Measurements from ENCODE around the gene CC2D2A. TPM values are rescaled to one million over a fixed set of nuclear protein-coding genes. Genes with fewer than 3 reads are reported as not detected.

Gene CC2D2A
- total and polyA plus RNA-seq, 10 of the 15 experiments (the other 5 are each of a cell fraction or from before 2014, with no cell fraction given), result 0.04 to 1.1 (median 0.26) TPM

DNA sequence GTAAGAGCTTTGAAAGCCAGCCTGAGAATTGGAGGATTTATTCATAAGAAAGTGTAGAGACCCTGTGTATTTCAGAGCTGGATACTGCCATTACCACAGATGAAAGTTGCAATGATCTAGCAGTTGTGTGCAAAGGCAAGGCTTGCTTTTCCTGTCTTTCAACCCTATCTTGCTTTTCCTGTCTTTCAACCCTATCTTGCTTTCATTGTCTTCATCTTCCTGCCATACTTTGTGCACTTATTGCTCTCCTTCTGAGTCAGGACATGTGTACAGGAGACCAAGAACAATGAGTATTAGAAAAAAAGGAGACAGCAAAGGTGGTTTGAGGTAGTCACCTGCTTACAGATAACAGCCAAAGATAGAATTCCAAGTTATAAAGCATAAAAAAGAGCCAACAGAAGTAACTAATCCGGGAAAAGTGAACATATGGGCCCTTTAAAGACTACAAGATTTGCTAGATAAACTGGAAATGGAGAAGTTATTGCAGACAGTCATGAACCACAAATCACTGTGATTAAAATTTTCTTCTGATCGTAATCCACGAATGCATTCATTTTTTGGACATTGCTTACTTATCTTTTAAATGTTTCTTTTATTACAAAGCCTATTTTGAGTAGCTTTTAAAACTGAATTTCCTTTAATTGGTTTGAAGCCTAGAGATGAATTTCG, 24.7 kb upstream of the CC2D2A start:
- WGBS (ENCODE audit: insufficient coverage, insufficient replicate concordance, low lambda C conversion rate, missing lambda C conversion rate), result 15% methylated on average over 4 of the region's 4 CpGs
- ChIA-PET SMC1A (ENCODE audit: uncharacterized antibody, unreplicated experiment) (no interaction called here), CTCF (interaction anchor here (1.3 kb wide), 1 partner anchor 13 kb away, joined by 3 read pairs; no protein-coding TSS in a partner anchor), RAD21 (ENCODE audit: unreplicated experiment) (no interaction called here), POLR2A (no interaction called here)
- no peak overlapping the region for H2AFZ ChIP-seq (ENCODE audit: control insufficient read depth, low read depth, low read length)
- BruUV-seq (replicated peaks), result no TSS peak
- ATAC-seq (no peak), FAIRE-seq (no peak), DNase-seq (ENCODE audit: low read depth, low spot score) (no peak)
- H3K4me2 ChIP-seq (ENCODE audit: control insufficient read depth, insufficient read depth), result no peak overlapping the region
- H3K27me3 ChIP-seq (replicated peaks in 1 of 2; ENCODE audit: control insufficient read depth in 2 of 2, insufficient read depth in 2 of 2, low read length in 1 of 2), result no peaks in the 10 kb centered on the region
- no peaks in the 10 kb centered on the region for H4K20me1 ChIP-seq (ENCODE audit: control insufficient read depth, insufficient read depth)
- no peaks in the 10 kb centered on the region for H3K9me3 ChIP-seq (replicated peaks; ENCODE audit: control insufficient read depth, insufficient read depth, low read length)
- H3K4me3 ChIP-seq, result no peak overlapping the region
- no peak overlapping the region for H3K9ac ChIP-seq (ENCODE audit: control insufficient read depth, insufficient read depth, low read length)
- H3K27ac ChIP-seq (ENCODE audit: control insufficient read depth, insufficient read depth), result no peak overlapping the region
- intact Hi-C loops (cut with micrococcal nuclease; ENCODE audit: unreplicated experiment), result no loop called here
- H3K36me3 ChIP-seq (ENCODE audit: control insufficient read depth in 2 of 2, insufficient read depth in 2 of 2, low read length in 1 of 2), result no peaks in the 10 kb centered on the region
- H3K4me1 ChIP-seq (ENCODE audit: control insufficient read depth, insufficient read depth, low read length), result no peaks in the 10 kb centered on the region
- H3K79me2 ChIP-seq (ENCODE audit: control insufficient read depth, insufficient read depth, low read length), result no peaks in the 10 kb centered on the region
- in situ Hi-C loops (cut with MboI), result no loop called here
- TF ChIP-seq, protein P1, sequence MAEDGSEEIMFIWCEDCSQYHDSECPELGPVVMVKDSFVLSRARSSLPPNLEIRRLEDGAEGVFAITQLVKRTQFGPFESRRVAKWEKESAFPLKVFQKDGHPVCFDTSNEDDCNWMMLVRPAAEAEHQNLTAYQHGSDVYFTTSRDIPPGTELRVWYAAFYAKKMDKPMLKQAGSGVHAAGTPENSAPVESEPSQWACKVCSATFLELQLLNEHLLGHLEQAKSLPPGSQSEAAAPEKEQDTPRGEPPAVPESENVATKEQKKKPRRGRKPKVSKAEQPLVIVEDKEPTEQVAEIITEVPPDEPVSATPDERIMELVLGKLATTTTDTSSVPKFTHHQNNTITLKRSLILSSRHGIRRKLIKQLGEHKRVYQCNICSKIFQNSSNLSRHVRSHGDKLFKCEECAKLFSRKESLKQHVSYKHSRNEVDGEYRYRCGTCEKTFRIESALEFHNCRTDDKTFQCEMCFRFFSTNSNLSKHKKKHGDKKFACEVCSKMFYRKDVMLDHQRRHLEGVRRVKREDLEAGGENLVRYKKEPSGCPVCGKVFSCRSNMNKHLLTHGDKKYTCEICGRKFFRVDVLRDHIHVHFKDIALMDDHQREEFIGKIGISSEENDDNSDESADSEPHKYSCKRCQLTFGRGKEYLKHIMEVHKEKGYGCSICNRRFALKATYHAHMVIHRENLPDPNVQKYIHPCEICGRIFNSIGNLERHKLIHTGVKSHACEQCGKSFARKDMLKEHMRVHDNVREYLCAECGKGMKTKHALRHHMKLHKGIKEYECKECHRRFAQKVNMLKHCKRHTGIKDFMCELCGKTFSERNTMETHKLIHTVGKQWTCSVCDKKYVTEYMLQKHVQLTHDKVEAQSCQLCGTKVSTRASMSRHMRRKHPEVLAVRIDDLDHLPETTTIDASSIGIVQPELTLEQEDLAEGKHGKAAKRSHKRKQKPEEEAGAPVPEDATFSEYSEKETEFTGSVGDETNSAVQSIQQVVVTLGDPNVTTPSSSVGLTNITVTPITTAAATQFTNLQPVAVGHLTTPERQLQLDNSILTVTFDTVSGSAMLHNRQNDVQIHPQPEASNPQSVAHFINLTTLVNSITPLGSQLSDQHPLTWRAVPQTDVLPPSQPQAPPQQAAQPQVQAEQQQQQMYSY (CRISPR knock-in tag; IDR thresholded peaks at IDR 0.05), result no peak
- TF ChIP-seq, protein P2, sequence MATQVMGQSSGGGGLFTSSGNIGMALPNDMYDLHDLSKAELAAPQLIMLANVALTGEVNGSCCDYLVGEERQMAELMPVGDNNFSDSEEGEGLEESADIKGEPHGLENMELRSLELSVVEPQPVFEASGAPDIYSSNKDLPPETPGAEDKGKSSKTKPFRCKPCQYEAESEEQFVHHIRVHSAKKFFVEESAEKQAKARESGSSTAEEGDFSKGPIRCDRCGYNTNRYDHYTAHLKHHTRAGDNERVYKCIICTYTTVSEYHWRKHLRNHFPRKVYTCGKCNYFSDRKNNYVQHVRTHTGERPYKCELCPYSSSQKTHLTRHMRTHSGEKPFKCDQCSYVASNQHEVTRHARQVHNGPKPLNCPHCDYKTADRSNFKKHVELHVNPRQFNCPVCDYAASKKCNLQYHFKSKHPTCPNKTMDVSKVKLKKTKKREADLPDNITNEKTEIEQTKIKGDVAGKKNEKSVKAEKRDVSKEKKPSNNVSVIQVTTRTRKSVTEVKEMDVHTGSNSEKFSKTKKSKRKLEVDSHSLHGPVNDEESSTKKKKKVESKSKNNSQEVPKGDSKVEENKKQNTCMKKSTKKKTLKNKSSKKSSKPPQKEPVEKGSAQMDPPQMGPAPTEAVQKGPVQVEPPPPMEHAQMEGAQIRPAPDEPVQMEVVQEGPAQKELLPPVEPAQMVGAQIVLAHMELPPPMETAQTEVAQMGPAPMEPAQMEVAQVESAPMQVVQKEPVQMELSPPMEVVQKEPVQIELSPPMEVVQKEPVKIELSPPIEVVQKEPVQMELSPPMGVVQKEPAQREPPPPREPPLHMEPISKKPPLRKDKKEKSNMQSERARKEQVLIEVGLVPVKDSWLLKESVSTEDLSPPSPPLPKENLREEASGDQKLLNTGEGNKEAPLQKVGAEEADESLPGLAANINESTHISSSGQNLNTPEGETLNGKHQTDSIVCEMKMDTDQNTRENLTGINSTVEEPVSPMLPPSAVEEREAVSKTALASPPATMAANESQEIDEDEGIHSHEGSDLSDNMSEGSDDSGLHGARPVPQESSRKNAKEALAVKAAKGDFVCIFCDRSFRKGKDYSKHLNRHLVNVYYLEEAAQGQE (IDR thresholded peaks at IDR 0.05; ENCODE audit: low read depth, low read length), result no peak
- TF ChIP-seq, protein P3, sequence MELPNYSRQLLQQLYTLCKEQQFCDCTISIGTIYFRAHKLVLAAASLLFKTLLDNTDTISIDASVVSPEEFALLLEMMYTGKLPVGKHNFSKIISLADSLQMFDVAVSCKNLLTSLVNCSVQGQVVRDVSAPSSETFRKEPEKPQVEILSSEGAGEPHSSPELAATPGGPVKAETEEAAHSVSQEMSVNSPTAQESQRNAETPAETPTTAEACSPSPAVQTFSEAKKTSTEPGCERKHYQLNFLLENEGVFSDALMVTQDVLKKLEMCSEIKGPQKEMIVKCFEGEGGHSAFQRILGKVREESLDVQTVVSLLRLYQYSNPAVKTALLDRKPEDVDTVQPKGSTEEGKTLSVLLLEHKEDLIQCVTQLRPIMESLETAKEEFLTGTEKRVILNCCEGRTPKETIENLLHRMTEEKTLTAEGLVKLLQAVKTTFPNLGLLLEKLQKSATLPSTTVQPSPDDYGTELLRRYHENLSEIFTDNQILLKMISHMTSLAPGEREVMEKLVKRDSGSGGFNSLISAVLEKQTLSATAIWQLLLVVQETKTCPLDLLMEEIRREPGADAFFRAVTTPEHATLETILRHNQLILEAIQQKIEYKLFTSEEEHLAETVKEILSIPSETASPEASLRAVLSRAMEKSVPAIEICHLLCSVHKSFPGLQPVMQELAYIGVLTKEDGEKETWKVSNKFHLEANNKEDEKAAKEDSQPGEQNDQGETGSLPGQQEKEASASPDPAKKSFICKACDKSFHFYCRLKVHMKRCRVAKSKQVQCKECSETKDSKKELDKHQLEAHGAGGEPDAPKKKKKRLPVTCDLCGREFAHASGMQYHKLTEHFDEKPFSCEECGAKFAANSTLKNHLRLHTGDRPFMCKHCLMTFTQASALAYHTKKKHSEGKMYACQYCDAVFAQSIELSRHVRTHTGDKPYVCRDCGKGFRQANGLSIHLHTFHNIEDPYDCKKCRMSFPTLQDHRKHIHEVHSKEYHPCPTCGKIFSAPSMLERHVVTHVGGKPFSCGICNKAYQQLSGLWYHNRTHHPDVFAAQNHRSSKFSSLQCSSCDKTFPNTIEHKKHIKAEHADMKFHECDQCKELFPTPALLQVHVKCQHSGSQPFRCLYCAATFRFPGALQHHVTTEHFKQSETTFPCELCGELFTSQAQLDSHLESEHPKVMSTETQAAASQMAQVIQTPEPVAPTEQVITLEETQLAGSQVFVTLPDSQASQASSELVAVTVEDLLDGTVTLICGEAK (IDR thresholded peaks at IDR 0.05; ENCODE audit: borderline replicate concordance), result no peak
- TF ChIP-seq RELA (IDR thresholded peaks at IDR 0.05; ENCODE audit: borderline replicate concordance, partially characterized antibody) (no peak), EED (IDR thresholded peaks at IDR 0.05; ENCODE audit: low read depth) (no peak), BHLHE40 (IDR thresholded peaks at IDR 0.05; ENCODE audit: borderline replicate concordance in 1 of 2, low read depth in 2 of 2, low read length in 1 of 2) (no peak), NR2C2 (IDR thresholded peaks at IDR 0.05; ENCODE audit: borderline replicate concordance, control insufficient read depth, insufficient read length, low read depth) (no peak), ZBED1 (IDR thresholded peaks at IDR 0.05; ENCODE audit: borderline replicate concordance) (no peak)

Measured in GM12878 (cell line).